ENCODE results near the gene SNX7. TPM values are rescaled to one million over a fixed set of nuclear protein-coding genes. Genes with fewer than 3 reads are reported as not detected.

SNX7 gene
- total RNA-seq, 1 experiment from 2014 or later = 26.9 TPM

- H3K4me1 ChIP-seq = no peaks in the 10 kb centered on the region
- no peaks in the 10 kb centered on the region for H3K9me3 ChIP-seq (replicated peaks)
- no peak for DNase-seq
Measured at GRCh38 chr1:98769162-98769561, 107.6 kb downstream of the SNX7 start.

DNA sequence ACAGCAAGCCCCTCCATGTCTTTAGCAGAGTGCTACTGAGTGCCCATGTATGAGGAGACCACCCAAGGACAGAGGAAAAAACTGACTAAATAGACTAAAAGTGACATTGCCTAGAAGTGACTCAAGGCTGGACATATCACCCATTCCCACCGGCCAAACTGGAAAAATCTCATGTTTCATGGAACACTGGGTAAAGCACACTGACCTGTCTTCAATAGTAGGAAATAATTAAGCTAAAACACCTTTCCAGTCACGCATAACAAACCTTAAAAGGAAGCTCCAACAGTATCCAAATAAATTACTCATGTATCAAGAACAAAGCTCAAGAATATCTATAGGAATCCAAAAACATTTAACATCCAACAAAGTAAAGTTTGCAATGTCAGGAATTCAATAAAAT is 120.4 kb downstream of the SNX7 start:
- H3K36me3 ChIP-seq = no peaks in the 10 kb centered on the region
- H3K27ac ChIP-seq = no peak overlapping the region
- H3K27me3 ChIP-seq = no peaks in the 10 kb centered on the region
- H3K4me1 ChIP-seq = no peaks in the 10 kb centered on the region
- H3K9me3 ChIP-seq (replicated peaks) = no peaks in the 10 kb centered on the region
- H3K4me3 ChIP-seq = no peak overlapping the region
- DNase-seq = no peak

More at GRCh38 chr1:98769162-98769561, 107.6 kb downstream of the SNX7 start:
- H3K27ac ChIP-seq = no peak overlapping the region
- H3K27me3 ChIP-seq = no peaks in the 10 kb centered on the region
- no peaks in the 10 kb centered on the region for H3K36me3 ChIP-seq
- H3K4me3 ChIP-seq = no peak overlapping the region

GRCh38 chr1:98783821-98784220 is 122.3 kb downstream of the SNX7 start:
- Histone ChIP-seq H3K9me3 (replicated peaks) (no peaks in the 10 kb centered on the region), H3K27me3 (no peaks in the 10 kb centered on the region), H3K4me1 (no peaks in the 10 kb centered on the region), H3K4me3 (no peak overlapping the region), H3K36me3 (no peaks in the 10 kb centered on the region), H3K27ac (no peak overlapping the region)
- no peak for DNase-seq

DNA sequence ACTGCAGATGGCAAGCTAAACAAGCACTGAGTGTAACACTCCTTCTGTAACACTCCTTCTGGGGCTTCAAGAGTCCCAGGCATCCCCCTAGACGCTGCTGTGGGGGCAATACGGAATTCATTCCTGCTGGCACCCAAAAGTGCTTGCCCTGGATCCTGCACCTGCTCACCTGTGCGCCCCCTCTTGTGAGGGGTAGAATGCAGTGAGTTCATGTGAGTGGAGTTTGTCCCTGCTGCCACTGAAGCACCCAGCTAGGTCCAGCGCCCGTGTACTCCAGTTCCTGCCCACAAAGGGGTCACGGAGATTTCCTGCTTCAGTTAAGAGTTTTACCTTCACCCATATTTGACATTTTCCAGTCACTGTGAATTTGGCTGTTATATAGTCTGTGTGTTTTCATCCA is 130.0 kb downstream of the SNX7 start:
- no peak overlapping the region for H3K27ac ChIP-seq
- no peak overlapping the region for H3K4me3 ChIP-seq
- no peak for DNase-seq
- no peaks in the 10 kb centered on the region for H3K27me3 ChIP-seq
- H3K36me3 ChIP-seq = no peaks in the 10 kb centered on the region
- H3K4me1 ChIP-seq = 0 out of 2 replicates have a peak, but pooled peaks cover 2% of the 10 kb centered on the region
- no peaks in the 10 kb centered on the region for H3K9me3 ChIP-seq (replicated peaks)

DNA sequence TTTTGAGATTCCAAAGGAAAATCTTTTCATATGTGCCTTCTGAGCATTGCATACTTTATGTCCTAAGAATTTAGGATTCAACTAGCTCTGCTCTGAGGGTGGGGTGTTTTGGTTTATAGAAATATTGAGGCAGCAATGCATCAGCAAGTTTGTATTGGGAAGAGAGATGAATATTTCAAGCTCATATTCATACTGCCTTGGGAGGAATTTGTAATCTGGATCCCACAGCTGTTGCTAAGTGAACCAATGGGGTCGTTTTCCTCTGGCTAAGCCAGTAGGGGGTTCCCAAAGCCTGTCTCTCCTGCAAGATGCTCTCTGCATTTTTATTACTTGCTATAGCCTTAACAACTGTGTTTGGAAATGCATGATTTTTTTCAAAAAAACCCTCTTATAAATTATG is 130.6 kb downstream of the SNX7 start:
- no peak overlapping the region for H3K4me3 ChIP-seq
- H3K36me3 ChIP-seq = no peaks in the 10 kb centered on the region

GRCh38 chr1:98793136-98793535 is 131.6 kb downstream of the SNX7 start:
- no peak for DNase-seq
- H3K4me1 ChIP-seq = 0 out of 2 replicates have a peak, but pooled peaks cover 3% of the 10 kb centered on the region
- no peak overlapping the region for H3K27ac ChIP-seq
- no peaks in the 10 kb centered on the region for H3K36me3 ChIP-seq
- no peak overlapping the region for H3K4me3 ChIP-seq
- no peaks in the 10 kb centered on the region for H3K27me3 ChIP-seq
- H3K9me3 ChIP-seq (replicated peaks) = no peaks in the 10 kb centered on the region

More for the DNA sequence above, 130.6 kb downstream of the SNX7 start:
- Histone ChIP-seq H3K27me3 (no peaks in the 10 kb centered on the region), H3K27ac (no peak overlapping the region), H3K9me3 (replicated peaks) (no peaks in the 10 kb centered on the region), H3K4me1 (0 out of 2 replicates have a peak, but pooled peaks cover 3% of the 10 kb centered on the region)
- peak; percentile 9 to 35 for DNase-seq

GRCh38 chr1:98794196-98794886 is 132.8 kb downstream of the SNX7 start:
- no peaks in the 10 kb centered on the region for H3K9me3 ChIP-seq (replicated peaks)
- no peaks in the 10 kb centered on the region for H3K27me3 ChIP-seq
- peak; percentile 35 to 77 for DNase-seq
- no peak overlapping the region for H3K4me3 ChIP-seq
- H3K27ac ChIP-seq = no peak overlapping the region
- H3K36me3 ChIP-seq = no peaks in the 10 kb centered on the region
- 0 out of 2 replicates have a peak, but pooled peaks cover 3% of the 10 kb centered on the region for H3K4me1 ChIP-seq

DNA sequence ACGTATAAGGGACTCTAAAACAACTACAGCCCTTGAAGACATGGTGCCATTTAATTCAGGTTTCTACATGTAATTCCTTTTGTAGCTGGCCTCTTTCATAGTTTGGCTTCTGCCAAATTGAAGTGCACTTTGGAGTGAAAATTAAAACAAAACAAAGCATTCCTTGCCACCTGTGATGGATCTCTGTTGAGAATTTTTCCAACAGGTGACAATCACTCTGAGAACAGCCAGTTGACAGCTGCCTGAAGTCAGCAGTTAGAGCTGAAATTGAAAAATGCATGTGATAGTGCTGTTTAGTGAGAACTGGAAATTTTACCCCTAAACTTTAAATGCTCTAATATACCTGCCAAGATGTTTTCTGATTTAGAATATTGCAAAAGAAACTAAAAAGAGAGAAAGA is 134.5 kb downstream of the SNX7 start:
- Histone ChIP-seq H3K27ac (no peak overlapping the region), H3K9me3 (replicated peaks) (no peaks in the 10 kb centered on the region), H3K4me3 (no peak overlapping the region), H3K27me3 (no peaks in the 10 kb centered on the region), H3K36me3 (no peaks in the 10 kb centered on the region), H3K4me1 (0 out of 2 replicates have a peak, but pooled peaks cover 3% of the 10 kb centered on the region)
- no peak for DNase-seq

DNA sequence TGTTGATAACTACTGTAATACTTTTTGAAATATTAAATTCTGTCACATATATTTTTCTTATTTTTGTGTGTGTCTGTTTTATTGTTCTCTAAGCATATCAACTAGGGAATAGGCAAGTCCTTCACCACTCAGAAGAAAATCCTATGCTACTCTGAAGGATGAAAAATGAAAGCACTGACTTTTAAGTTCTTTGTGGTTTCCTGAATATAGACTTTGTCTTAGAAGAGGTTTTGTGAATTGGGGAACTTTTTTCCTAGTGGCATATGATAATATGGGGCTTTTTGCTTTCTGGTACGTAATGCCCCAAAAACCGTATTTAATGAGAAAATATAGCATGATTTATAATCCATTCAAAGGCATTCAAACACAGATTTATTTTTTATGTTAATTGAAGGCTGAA is 136.0 kb downstream of the SNX7 start:
- Histone ChIP-seq H3K27ac (no peak overlapping the region), H3K4me3 (no peak overlapping the region), H3K27me3 (no peaks in the 10 kb centered on the region), H3K36me3 (no peaks in the 10 kb centered on the region), H3K9me3 (replicated peaks) (no peaks in the 10 kb centered on the region), H3K4me1 (0 out of 2 replicates have a peak, but pooled peaks cover 3% of the 10 kb centered on the region)
- no peak for DNase-seq

Measured in SJCRH30 (cell line).